Activated naive CD8-positive, alpha-beta T cell (primary cell): ENCODE results near the gene CALML4.
"Not testable (repeated sequence)": the region's sequence is repeated elsewhere in the genome, so short reads cannot be mapped to it uniquely, and the experiment has no call there.

Experiments
- H3K27ac Mint-ChIP-seq: one replicate; pipeline ENCODE4 v1.8.0; 2021; ENCODE audit warnings: mixed read lengths
- H3K27me3 Mint-ChIP-seq: one replicate; pipeline ENCODE4 v1.8.0; 2021; ENCODE audit warnings: mixed read lengths
- H3K36me3 Mint-ChIP-seq: one replicate; pipeline ENCODE4 v1.8.0; 2021; ENCODE audit warnings: mixed read lengths
- H3K4me1 Mint-ChIP-seq: one replicate; pipeline ENCODE4 v1.8.0; 2021; ENCODE audit warnings: low read depth, mixed read lengths
- H3K4me3 Mint-ChIP-seq: one replicate; pipeline ENCODE4 v1.8.0; 2021; ENCODE audit warnings: mild to moderate bottlenecking, mixed read lengths
- H3K9me3 Mint-ChIP-seq: one replicate; pipeline ENCODE4 v1.8.0; 2021; ENCODE audit warnings: low read depth, mixed read lengths

CALML4 gene

GRCh38 chr15:68205954-68206539 lies 915 bp upstream of the CALML4 start:
- H3K36me3 Mint-ChIP-seq: no peaks in the 10 kb centered on the region
- no peaks in the 10 kb centered on the region for H3K27me3 Mint-ChIP-seq
- H3K9me3 Mint-ChIP-seq: no peaks in the 10 kb centered on the region
- H3K4me1 Mint-ChIP-seq: peaks cover 15% of the 10 kb centered on the region
- H3K27ac Mint-ChIP-seq: no peak overlapping the region
- H3K4me3 Mint-ChIP-seq: no peak overlapping the region

DNA sequence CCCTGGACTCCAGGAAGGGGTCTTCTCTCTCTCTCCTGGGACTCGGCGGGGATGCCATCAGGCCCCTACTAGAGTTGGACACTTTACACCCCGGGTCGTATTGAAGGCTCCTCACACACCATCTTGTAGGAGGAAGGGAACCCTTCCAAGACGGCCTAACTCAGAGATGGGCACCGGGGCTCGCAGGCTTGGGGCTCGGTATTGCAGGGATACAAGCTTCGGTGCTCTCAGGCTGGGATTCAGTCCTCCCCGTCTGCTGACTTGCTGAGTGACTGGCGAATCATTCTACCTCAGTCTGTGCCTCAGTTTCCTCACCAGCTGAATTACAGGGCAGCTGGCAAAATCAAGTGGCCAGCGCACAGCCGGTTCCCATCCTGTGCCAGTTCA lies 419 bp upstream of the CALML4 start:
- no peak overlapping the region for H3K27ac Mint-ChIP-seq
- H3K9me3 Mint-ChIP-seq: no peaks in the 10 kb centered on the region
- no peaks in the 10 kb centered on the region for H3K36me3 Mint-ChIP-seq
- no peaks in the 10 kb centered on the region for H3K27me3 Mint-ChIP-seq
- peaks cover 15% of the 10 kb centered on the region for H3K4me1 Mint-ChIP-seq
- no peak overlapping the region for H3K4me3 Mint-ChIP-seq

DNA sequence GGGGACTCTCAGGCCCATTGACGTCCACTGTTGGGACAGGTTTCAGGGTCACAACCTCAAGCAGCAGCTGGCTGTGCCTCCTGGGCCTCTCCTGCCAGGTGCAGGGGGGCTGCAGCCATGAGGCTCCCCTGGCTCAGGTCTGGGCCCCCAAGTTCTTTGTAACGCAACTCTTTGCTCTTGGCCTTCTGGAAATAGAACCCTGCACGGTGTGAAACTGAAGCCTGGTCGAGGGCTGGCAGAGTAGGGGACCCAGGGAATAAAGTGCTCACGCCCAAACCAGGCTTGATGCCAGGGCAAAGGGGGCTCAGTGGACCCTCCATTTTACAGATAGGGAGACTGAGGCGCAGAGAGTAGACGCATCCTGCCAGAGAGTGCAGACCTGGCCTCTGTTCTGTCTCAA lies 771 bp downstream of the CALML4 start:
- no peaks in the 10 kb centered on the region for H3K27me3 Mint-ChIP-seq
- no peaks in the 10 kb centered on the region for H3K36me3 Mint-ChIP-seq
- no peak overlapping the region for H3K4me3 Mint-ChIP-seq
- no peak overlapping the region for H3K27ac Mint-ChIP-seq
- peaks cover 7% of the 10 kb centered on the region for H3K4me1 Mint-ChIP-seq
- no peaks in the 10 kb centered on the region for H3K9me3 Mint-ChIP-seq

DNA sequence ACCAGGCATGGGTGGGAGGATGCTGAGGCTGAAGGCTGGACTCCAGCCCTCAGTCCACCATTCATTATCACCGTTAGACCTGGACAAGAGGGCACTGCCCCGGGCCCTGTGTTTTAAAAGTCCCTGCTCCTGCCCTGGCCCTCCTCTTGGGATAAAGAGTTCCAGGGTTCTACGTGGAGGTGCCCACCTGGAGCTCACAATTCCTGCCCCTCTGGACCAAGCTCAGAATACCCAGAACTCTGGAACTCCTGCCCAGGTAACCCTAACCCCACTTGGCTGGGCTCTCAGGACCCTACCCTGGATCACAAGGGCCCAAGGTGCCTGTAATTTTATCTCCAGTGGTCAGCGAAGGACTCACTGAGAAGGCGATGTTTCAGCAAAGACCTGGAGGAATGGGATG lies 1.2 kb downstream of the CALML4 start:
- Mint-ChIP-seq H3K36me3 (no peaks in the 10 kb centered on the region), H3K27ac (no peak overlapping the region), H3K4me3 (no peak overlapping the region), H3K27me3 (no peaks in the 10 kb centered on the region), H3K9me3 (no peaks in the 10 kb centered on the region), H3K4me1 (peaks cover 6% of the 10 kb centered on the region)

- peaks cover 2% of the 10 kb centered on the region for H3K4me1 Mint-ChIP-seq
Observed at GRCh38 chr15:68203486-68203885, 1.6 kb downstream of the CALML4 start.

DNA sequence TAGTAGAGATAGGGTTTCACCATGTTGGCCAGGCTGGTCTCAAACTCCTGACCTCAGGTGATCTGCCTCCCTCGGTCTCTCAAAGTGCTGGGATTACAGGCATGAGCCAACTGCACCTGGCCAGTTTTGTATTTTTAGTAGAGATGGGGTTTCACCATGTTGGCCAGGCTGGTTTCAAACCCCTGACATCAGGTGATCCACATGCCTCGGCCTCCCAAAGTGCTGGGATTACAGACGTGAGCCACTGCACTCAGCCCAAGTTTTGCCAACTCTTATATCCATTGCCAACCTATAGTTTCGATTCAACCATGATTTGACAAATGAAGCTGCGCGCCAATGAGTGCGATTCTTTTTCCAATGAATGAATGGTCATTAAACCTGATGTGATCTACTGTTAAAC lies 2.1 kb downstream of the CALML4 start:
- not testable (repeated sequence) for H3K4me1 Mint-ChIP-seq, H3K4me3 Mint-ChIP-seq, H3K27me3 Mint-ChIP-seq, H3K36me3 Mint-ChIP-seq, H3K9me3 Mint-ChIP-seq, H3K27ac Mint-ChIP-seq

More at GRCh38 chr15:68203486-68203885, 1.6 kb downstream of the CALML4 start:
- no peaks in the 10 kb centered on the region for H3K27me3 Mint-ChIP-seq
- no peaks in the 10 kb centered on the region for H3K9me3 Mint-ChIP-seq
- H3K27ac Mint-ChIP-seq: no peak overlapping the region
- no peak overlapping the region for H3K4me3 Mint-ChIP-seq
- no peaks in the 10 kb centered on the region for H3K36me3 Mint-ChIP-seq

DNA sequence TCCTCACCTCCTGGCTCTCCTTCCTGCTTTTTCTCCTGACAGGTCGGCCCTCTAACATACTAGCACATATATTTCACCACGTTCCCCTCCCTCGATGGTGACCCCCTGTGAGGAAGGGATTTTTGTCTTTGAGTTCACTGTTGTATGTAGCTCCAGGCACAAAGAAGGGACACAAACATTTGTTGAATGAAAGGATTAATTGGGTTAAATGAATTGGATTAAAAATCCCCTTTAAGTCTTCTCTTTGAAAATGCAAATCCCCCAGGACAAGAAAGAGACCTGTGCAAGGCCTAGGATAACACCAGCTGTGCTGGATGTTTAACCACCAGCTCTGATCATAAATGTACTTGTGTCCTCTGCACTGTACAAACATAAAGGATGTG lies 3.3 kb downstream of the CALML4 start:
- Mint-ChIP-seq H3K4me1 (no peaks in the 10 kb centered on the region), H3K27me3 (no peaks in the 10 kb centered on the region), H3K9me3 (no peaks in the 10 kb centered on the region), H3K4me3 (no peak overlapping the region), H3K27ac (no peak overlapping the region), H3K36me3 (no peaks in the 10 kb centered on the region)

DNA sequence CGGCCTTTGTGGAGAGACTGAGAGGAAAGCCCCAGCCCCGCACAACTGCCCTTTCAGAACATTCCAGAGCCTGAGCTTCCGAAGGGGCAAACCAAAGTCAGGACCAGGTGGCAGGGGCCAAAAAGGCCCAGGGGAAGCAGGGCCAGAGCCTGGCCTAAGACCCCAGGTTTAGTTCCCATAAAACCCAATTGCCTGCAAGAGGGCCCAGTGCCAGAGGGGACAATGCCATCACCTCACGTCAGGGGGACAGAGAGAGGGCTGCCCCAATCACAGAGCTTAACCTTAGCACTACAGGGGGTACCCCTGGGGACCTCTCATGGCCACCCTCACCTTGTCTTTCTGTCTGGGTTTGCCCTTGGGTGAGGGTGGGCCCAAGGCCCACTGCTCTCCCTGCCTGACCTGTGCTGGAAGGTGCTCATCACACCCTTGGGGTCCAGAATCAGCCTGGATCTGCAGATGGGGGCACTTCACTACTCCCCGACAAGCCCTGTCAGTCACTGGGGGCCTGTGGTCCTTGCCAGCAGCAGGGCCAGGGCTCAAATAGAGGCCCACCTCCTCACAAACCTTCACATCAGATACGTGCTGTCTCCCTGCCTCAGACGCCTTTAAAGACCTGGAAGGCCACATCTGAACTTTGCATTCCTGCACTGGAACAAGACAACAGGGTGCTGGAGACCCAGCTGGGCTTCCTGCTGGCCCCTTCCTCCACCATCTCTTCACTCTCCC lies 3.8 kb downstream of the CALML4 start:
- no peak overlapping the region for H3K27ac Mint-ChIP-seq
- no peaks in the 10 kb centered on the region for H3K27me3 Mint-ChIP-seq
- H3K4me1 Mint-ChIP-seq: no peaks in the 10 kb centered on the region
- no peaks in the 10 kb centered on the region for H3K36me3 Mint-ChIP-seq
- H3K4me3 Mint-ChIP-seq: no peak overlapping the region
- no peaks in the 10 kb centered on the region for H3K9me3 Mint-ChIP-seq

DNA sequence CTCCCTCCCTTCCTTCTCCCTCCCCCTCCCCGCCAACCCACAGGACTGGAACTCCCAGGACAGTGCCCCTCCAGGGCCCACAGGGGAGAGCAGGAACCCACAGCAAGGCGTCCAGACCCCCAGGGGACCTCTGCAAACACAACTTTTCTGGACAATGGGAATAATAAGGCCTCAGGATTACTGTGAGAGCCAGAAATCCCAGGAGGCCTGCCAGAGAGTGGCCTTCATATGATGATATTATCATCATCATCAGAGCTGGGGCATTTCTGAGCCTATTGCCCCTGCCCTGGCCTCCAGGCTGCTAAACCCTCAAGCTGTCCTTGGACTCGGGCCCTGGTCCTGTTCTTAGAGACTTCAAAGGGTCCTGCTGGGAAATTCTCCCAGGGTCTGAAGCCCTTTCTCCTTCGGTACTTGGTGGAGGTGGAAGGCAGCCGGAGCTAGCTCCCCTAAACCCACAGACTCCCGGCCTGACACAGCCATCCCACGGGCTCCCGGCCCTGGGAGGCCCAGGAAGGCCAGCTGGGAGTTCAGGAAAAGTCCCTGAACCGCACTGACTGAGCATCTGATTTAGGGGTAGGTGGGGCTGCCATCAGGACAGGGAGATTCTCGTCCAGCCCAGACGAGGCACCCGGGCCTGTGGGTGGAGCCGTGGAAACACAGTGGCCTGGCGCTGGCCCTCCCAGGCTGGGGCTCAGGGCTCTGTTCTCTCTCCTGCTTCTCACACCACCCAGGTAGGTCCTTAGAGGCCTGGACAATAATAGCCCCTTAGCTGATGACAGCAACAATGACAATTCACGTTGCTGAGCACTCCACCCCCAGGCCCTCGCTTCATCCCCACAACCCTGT lies 4.9 kb downstream of the CALML4 start:
- no peaks in the 10 kb centered on the region for H3K9me3 Mint-ChIP-seq
- H3K27ac Mint-ChIP-seq: no peak overlapping the region
- no peaks in the 10 kb centered on the region for H3K36me3 Mint-ChIP-seq
- no peaks in the 10 kb centered on the region for H3K27me3 Mint-ChIP-seq
- H3K4me3 Mint-ChIP-seq: no peak overlapping the region
- no peaks in the 10 kb centered on the region for H3K4me1 Mint-ChIP-seq

DNA sequence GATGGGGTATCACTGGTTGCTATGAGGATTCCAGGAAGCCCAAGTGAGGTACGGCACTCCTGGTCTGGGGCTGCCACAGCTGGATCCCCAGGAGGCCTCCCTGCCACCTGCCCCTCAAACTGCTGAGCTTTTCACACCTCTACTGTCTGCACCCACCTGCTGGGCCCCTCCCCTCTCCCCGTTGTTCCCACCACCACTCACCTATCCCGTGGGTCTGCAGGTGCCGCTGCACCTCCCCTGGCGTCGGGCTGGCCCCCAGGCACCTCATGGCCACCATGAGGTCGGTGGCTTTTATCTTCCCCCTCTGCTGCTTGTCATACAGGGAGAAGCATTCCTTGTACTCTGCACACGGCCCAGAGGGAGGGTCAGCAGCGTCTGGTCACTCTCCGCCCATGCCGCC lies 5.8 kb downstream of the CALML4 start:
- no peak overlapping the region for H3K4me3 Mint-ChIP-seq

DNA sequence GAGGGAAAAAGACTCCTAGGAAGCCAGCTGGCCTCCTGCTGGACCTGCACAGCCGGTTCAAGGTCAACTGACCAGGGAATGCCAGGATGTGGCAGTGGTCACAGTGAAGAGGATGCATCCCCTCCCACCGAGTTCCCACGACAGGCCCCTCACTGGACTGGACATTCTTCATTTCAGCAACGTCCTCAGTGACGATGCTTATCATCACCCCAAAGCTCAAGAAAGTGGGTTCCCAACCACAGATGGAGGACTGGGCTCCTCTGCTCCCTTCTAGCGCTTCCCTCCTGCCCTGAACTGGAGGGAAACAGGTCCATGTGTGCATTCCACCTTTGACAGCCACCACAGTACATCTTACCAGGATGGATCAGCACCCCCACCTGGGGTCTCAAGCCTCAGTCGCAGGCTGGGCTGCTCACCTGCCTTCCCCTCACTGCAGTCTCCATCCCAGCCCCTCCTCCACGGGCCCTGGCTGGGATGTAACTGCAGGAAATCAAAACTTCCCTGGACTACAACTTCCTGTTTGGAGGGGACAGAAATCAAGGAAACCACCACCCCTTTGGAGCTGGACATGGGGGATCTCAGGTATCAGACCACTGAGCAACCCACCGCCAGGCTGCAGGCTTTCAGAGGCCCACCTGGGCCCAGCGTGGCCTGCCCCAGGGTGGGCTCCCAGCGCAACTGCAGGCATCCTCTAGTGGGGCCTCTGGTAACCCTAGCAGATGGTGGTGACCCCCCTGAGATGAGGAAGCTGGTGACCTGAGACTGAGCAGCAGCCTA lies 7.3 kb downstream of the CALML4 start:
- no peaks in the 10 kb centered on the region for H3K4me1 Mint-ChIP-seq
- H3K9me3 Mint-ChIP-seq: no peaks in the 10 kb centered on the region
- H3K27ac Mint-ChIP-seq: no peak overlapping the region
- peaks cover 3% of the 10 kb centered on the region for H3K36me3 Mint-ChIP-seq
- no peaks in the 10 kb centered on the region for H3K27me3 Mint-ChIP-seq
- H3K4me3 Mint-ChIP-seq: no peak overlapping the region

More for the DNA sequence above, 5.8 kb downstream of the CALML4 start:
- Mint-ChIP-seq H3K9me3 (no peaks in the 10 kb centered on the region), H3K36me3 (no peaks in the 10 kb centered on the region), H3K4me1 (no peaks in the 10 kb centered on the region), H3K27ac (no peak overlapping the region), H3K27me3 (no peaks in the 10 kb centered on the region)

DNA sequence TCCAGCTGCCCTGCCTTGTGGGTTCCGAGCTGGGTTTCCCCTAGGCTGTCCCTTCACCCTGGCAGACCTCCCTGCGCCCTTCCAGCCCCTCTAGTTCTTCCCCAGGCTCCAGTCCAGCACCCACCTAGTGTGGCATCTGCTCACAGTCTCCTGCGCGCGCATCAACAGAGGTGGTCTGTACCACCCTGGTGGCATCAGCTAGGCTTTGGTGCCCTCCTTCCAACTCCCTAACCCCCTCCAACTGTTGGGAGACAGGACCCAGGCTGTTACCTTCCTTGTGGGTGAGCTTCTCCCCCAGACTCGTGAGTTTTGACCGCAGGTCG lies 8.0 kb downstream of the CALML4 start:
- H3K4me3 Mint-ChIP-seq: no peak overlapping the region
- H3K36me3 Mint-ChIP-seq: peaks cover 3% of the 10 kb centered on the region
- H3K4me1 Mint-ChIP-seq: no peaks in the 10 kb centered on the region
- no peaks in the 10 kb centered on the region for H3K9me3 Mint-ChIP-seq
- peak overlapping the region; percentile 28 for H3K27ac Mint-ChIP-seq
- H3K27me3 Mint-ChIP-seq: no peaks in the 10 kb centered on the region

GRCh38 chr15:68196445-68197169 lies 8.5 kb downstream of the CALML4 start:
- peak overlapping the region; percentile 28 for H3K27ac Mint-ChIP-seq

GRCh38 chr15:68195336-68196112 lies 9.6 kb downstream of the CALML4 start:
- H3K4me1 Mint-ChIP-seq: no peaks in the 10 kb centered on the region
- no peak overlapping the region for H3K27ac Mint-ChIP-seq
- no peak overlapping the region for H3K4me3 Mint-ChIP-seq
- H3K36me3 Mint-ChIP-seq: peaks cover 3% of the 10 kb centered on the region
- no peaks in the 10 kb centered on the region for H3K27me3 Mint-ChIP-seq
- no peaks in the 10 kb centered on the region for H3K9me3 Mint-ChIP-seq

More at GRCh38 chr15:68196445-68197169, 8.5 kb downstream of the CALML4 start:
- no peaks in the 10 kb centered on the region for H3K4me1 Mint-ChIP-seq
- no peaks in the 10 kb centered on the region for H3K27me3 Mint-ChIP-seq
- H3K9me3 Mint-ChIP-seq: no peaks in the 10 kb centered on the region
- H3K36me3 Mint-ChIP-seq: peaks cover 3% of the 10 kb centered on the region
- H3K4me3 Mint-ChIP-seq: no peak overlapping the region
